DND-41 (cell line): ENCODE data around the gene YPEL3.

Source experiments
- EZH2 ChIP-seq: IDR thresholded peaks from 3 replicates; pipeline ENCODE4 v1.6.1; 2012; ENCODE audit warnings: borderline replicate concordance, low read depth, mild to moderate bottlenecking, moderate library complexity, low read length, inconsistent platforms; ENCODE audit not compliant: severe bottlenecking
- TF ChIP-seq, protein P1 (sequence below): IDR thresholded peaks from 2 replicates; pipeline ENCODE4 v1.5.1; 2012; ENCODE audit warnings: borderline replicate concordance, low read length, moderate library complexity, mild to moderate bottlenecking; ENCODE audit not compliant: poor library complexity, severe bottlenecking; ENCODE audit errors: extremely low read depth

GRCh38 chr16:30141750-30142149, 45.7 kb upstream of the YPEL3 start:
- TF ChIP-seq, protein P1, sequence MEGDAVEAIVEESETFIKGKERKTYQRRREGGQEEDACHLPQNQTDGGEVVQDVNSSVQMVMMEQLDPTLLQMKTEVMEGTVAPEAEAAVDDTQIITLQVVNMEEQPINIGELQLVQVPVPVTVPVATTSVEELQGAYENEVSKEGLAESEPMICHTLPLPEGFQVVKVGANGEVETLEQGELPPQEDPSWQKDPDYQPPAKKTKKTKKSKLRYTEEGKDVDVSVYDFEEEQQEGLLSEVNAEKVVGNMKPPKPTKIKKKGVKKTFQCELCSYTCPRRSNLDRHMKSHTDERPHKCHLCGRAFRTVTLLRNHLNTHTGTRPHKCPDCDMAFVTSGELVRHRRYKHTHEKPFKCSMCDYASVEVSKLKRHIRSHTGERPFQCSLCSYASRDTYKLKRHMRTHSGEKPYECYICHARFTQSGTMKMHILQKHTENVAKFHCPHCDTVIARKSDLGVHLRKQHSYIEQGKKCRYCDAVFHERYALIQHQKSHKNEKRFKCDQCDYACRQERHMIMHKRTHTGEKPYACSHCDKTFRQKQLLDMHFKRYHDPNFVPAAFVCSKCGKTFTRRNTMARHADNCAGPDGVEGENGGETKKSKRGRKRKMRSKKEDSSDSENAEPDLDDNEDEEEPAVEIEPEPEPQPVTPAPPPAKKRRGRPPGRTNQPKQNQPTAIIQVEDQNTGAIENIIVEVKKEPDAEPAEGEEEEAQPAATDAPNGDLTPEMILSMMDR: no peak
- TF ChIP-seq EZH2: no peak
